Measurements from ENCODE around the gene ZNHIT3. TPM values are rescaled to one million over a fixed set of nuclear protein-coding genes. Genes with fewer than 3 reads are reported as not detected.

Gene ZNHIT3
- total and polyA plus RNA-seq, 10 of the 15 experiments (the other 5 are each of a cell fraction or from before 2014, with no cell fraction given): 34.1 to 128 (median 55.6) TPM

DNA sequence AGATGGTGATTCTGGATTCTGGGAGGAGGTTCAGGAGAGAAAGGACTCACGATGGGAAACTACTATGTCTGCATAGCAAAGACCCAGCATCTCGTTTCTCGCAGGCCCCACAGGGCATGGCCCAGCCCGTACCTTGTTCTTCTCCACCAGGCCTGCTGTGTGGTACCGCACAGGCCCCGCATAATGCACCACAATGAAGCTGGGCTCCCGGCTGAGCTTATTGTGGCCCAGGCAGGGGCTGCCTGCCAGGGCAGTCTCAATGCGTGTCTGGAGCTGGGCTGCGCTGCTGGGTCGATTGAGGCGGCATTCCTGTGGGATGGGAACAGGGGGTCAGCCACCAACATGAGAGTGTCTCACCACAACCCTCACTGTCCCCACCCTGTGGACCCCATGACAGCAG lies 20.4 kb downstream of the ZNHIT3 start (continued):
- no peak for TF ChIP-seq CEBPZ (IDR thresholded peaks at IDR 0.05; ENCODE audit: low read depth, low read length)
- no peak for TF ChIP-seq MYB (IDR thresholded peaks at IDR 0.05; ENCODE audit: borderline replicate concordance, low read depth, low read length)
- no peak for TF ChIP-seq KAT2A (conservative IDR thresholded peaks at IDR 0.05; ENCODE audit: control insufficient read depth, low read depth, low read length)
- no peak for TF ChIP-seq TCF12 (IDR thresholded peaks at IDR 0.05; ENCODE audit: low read depth, low read length)

DNA sequence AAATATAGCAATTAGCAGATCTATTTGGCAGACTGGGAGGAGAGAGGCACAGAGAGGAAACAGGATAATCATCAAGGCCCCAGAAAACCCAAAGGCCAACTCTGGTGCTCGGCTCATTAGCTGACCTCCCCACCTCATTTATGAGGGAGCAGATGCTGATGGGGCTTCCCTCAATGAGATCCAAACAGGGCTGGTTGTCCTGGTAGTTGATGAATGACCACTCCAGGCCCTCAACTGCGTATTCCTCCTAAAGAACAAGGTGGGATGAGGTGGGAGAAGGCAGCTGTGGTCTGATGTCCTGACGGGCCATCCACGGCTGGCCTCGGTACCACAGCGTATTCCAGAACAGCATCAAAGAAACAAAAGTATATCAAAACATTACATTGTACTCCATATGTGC lies 20.8 kb downstream of the ZNHIT3 start:
- RAD21 ChIA-PET (ENCODE audit: unreplicated experiment): no interaction called here
- TF ChIP-seq BMI1 (IDR thresholded peaks at IDR 0.05; ENCODE audit: borderline replicate concordance): no peak
- TF ChIP-seq EED (IDR thresholded peaks at IDR 0.05; ENCODE audit: low read depth): no peak
- TF ChIP-seq ETV6 (conservative IDR thresholded peaks at IDR 0.05 in 1 of 2, IDR thresholded peaks at IDR 0.05 in 1 of 2; ENCODE audit: borderline replicate concordance in 1 of 2, low read depth in 1 of 2): no peak
- no peak for TF ChIP-seq SIX5 (IDR thresholded peaks at IDR 0.05; ENCODE audit: low read depth, low read length, severe bottlenecking)
- no peak for TF ChIP-seq NFXL1 (IDR thresholded peaks at IDR 0.05; ENCODE audit: borderline replicate concordance)
- no peak for TF ChIP-seq EP300 (IDR thresholded peaks at IDR 0.05; ENCODE audit: borderline replicate concordance in 1 of 2, control insufficient read depth in 1 of 2, low read depth in 2 of 2, low read length in 2 of 2)
- TF ChIP-seq ZNF207 (IDR thresholded peaks at IDR 0.05; ENCODE audit: borderline replicate concordance): no peak
- TF ChIP-seq RELB (IDR thresholded peaks at IDR 0.05; ENCODE audit: low read depth): no peak
- no peak for TF ChIP-seq ZNF622 (IDR thresholded peaks at IDR 0.05)
- TF ChIP-seq PAX5 (IDR thresholded peaks at IDR 0.05; ENCODE audit: borderline replicate concordance, low read depth, low read length): no peak
- no peak for TF ChIP-seq SRF (IDR thresholded peaks at IDR 0.05; ENCODE audit: low read depth in 2 of 2, low read length in 2 of 2)
- no peak for TF ChIP-seq PML (IDR thresholded peaks at IDR 0.05; ENCODE audit: low read length)
- no peak for TF ChIP-seq NFIC (IDR thresholded peaks at IDR 0.05; ENCODE audit: low read depth, low read length)
- no peak overlapping the region for H3K4me2 ChIP-seq (ENCODE audit: control insufficient read depth, insufficient read depth)
- H3K27me3 ChIP-seq (replicated peaks in 1 of 2; ENCODE audit: control insufficient read depth in 2 of 2, insufficient read depth in 2 of 2, low read length in 1 of 2): no peaks in the 10 kb centered on the region
- intact Hi-C loops (cut with micrococcal nuclease; ENCODE audit: unreplicated experiment) (no loop called here), in situ Hi-C loops (cut with MboI) (no loop called here)
- peaks cover 17 to 21% of the 10 kb centered on the region in 2 experiments for H3K36me3 ChIP-seq (ENCODE audit: control insufficient read depth in 2 of 2, insufficient read depth in 2 of 2, low read length in 1 of 2)
- no peak for DNase-seq (ENCODE audit: low read depth, low spot score)
- no peaks in the 10 kb centered on the region for H3K79me2 ChIP-seq (ENCODE audit: control insufficient read depth, insufficient read depth, low read length)
- CTCF ChIA-PET: no interaction called here
- no peak overlapping the region for H3K9ac ChIP-seq (ENCODE audit: control insufficient read depth, insufficient read depth, low read length)
- SMC1A ChIA-PET (ENCODE audit: uncharacterized antibody, unreplicated experiment): no interaction called here
- no peak for FAIRE-seq
- no peaks in the 10 kb centered on the region for H3K4me1 ChIP-seq (ENCODE audit: control insufficient read depth, insufficient read depth, low read length)
- no TSS peak for BruUV-seq (replicated peaks)
- no peak overlapping the region for H3K27ac ChIP-seq (ENCODE audit: control insufficient read depth, insufficient read depth)
- H3K4me3 ChIP-seq: no peak overlapping the region
- WGBS (ENCODE audit: insufficient coverage, insufficient replicate concordance, low lambda C conversion rate, missing lambda C conversion rate): 90% methylated on average over 6 of the region's 6 CpGs
- H2AFZ ChIP-seq (ENCODE audit: control insufficient read depth, low read depth, low read length): no peak overlapping the region
- ATAC-seq: no peak
- H3K9me3 ChIP-seq (replicated peaks; ENCODE audit: control insufficient read depth, insufficient read depth, low read length): no peaks in the 10 kb centered on the region
- no peaks in the 10 kb centered on the region for H4K20me1 ChIP-seq (ENCODE audit: control insufficient read depth, insufficient read depth)
- POLR2A ChIA-PET: no interaction called here
